ENCODE data around the gene SEC61B.

SEC61B gene

GRCh38 chr9:99270491-99270890 lies 48.4 kb downstream of the SEC61B start:
- peaks cover 14% of the 10 kb centered on the region for H3K4me1 Mint-ChIP-seq
- H3K27ac Mint-ChIP-seq, result no peak overlapping the region
- no peaks in the 10 kb centered on the region for H3K9me3 Mint-ChIP-seq
- no peak overlapping the region for H3K4me3 Mint-ChIP-seq
- peaks cover 3% of the 10 kb centered on the region for H3K27me3 Mint-ChIP-seq
- H3K36me3 Mint-ChIP-seq, result no peaks in the 10 kb centered on the region

- no peaks in the 10 kb centered on the region for H3K9me3 Mint-ChIP-seq
- H3K4me1 Mint-ChIP-seq, result no peaks in the 10 kb centered on the region
- H3K36me3 Mint-ChIP-seq, result no peaks in the 10 kb centered on the region
- peaks cover 3% of the 10 kb centered on the region for H3K27me3 Mint-ChIP-seq
- H3K4me3 Mint-ChIP-seq, result no peak overlapping the region
- H3K27ac Mint-ChIP-seq, result no peak overlapping the region
Observed at GRCh38 chr9:99272836-99273235, 50.8 kb downstream of the SEC61B start.

GRCh38 chr9:99274016-99274415 lies 51.9 kb downstream of the SEC61B start:
- no peaks in the 10 kb centered on the region for H3K9me3 Mint-ChIP-seq
- H3K27me3 Mint-ChIP-seq, result peaks cover 3% of the 10 kb centered on the region
- no peak overlapping the region for H3K27ac Mint-ChIP-seq
- H3K4me3 Mint-ChIP-seq, result no peak overlapping the region
- H3K36me3 Mint-ChIP-seq, result no peaks in the 10 kb centered on the region
- no peaks in the 10 kb centered on the region for H3K4me1 Mint-ChIP-seq

GRCh38 chr9:99274495-99274894 lies 52.4 kb downstream of the SEC61B start:
- Mint-ChIP-seq H3K4me3 (no peak overlapping the region), H3K9me3 (no peaks in the 10 kb centered on the region), H3K36me3 (no peaks in the 10 kb centered on the region), H3K4me1 (no peaks in the 10 kb centered on the region), H3K27me3 (peaks cover 3% of the 10 kb centered on the region), H3K27ac (no peak overlapping the region)

All from activated naive CD4-positive, alpha-beta T cell treated with anti-CD3 and anti-CD28 coated beads, Interleukin-2, amount 50 U/mL, for 24 hours (primary cell).